ENCODE measurements around the gene RBMXL2. TPM values are rescaled to one million over a fixed set of nuclear protein-coding genes. Genes with fewer than 3 reads are reported as not detected.

RBMXL2 gene
- not detected in 5 replicates for total RNA-seq (2022; extraction: Qiagen RNA extraction; ENCODE audit: low read depth)

DNA sequence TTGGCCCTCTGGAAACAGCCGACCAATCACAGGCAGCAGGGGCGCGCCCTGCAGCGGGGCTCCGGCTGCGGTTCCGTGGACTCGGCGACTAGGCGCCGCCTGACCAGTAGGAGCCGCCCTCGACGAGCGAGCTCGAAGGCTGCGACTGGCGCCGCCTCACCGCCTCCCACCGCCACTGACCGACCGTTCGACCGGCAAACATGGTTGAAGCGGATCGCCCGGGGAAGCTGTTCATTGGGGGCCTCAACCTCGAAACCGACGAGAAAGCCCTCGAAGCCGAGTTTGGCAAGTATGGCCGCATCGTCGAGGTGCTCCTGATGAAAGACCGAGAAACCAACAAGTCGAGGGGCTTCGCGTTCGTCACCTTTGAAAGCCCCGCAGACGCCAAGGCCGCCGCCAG is at the start of gene RBMXL2:
RBMXL2 (plus strand) TSS at position 78 of the 400 bp plus-strand sequence; CDS start at position 201, 123 bp downstream.

Other genes with a start within 250 kb of the RBMXL2 start
- gene OR10A5, start 243.3 kb upstream of the RBMXL2 start, total RNA-seq (2022; extraction: Qiagen RNA extraction; ENCODE audit: low read depth): not detected in 5 replicates
- not detected in 5 replicates for gene OR10A2, start 225.9 kb upstream of the RBMXL2 start, total RNA-seq (2022; extraction: Qiagen RNA extraction; ENCODE audit: low read depth)
- not detected in 5 replicates for gene OR10A4, start 212.4 kb upstream of the RBMXL2 start, total RNA-seq (2022; extraction: Qiagen RNA extraction; ENCODE audit: low read depth)
- not detected in 5 replicates for gene OR2D2, start 196.5 kb upstream of the RBMXL2 start, total RNA-seq (2022; extraction: Qiagen RNA extraction; ENCODE audit: low read depth)
- gene OR2D3, start 168.0 kb upstream of the RBMXL2 start, total RNA-seq (2022; extraction: Qiagen RNA extraction; ENCODE audit: low read depth): not detected in 5 replicates
- 1.1 to 1.5 TPM (median 1.2 TPM) in 5 replicates for gene ZNF215, start 162.6 kb upstream of the RBMXL2 start, total RNA-seq (2022; extraction: Qiagen RNA extraction; ENCODE audit: low read depth)
- gene ZNF214, start 68.7 kb upstream of the RBMXL2 start, total RNA-seq (2022; extraction: Qiagen RNA extraction; ENCODE audit: low read depth): 0.76 to 1.7 TPM (median 1.2 TPM) in 5 replicates
- not detected in 5 replicates for gene NLRP14, start 68.5 kb upstream of the RBMXL2 start, total RNA-seq (2022; extraction: Qiagen RNA extraction; ENCODE audit: low read depth)
- 0.22 to 0.35 TPM (median 0.30 TPM) in 5 replicates for gene SYT9, start 162.9 kb downstream of the RBMXL2 start, total RNA-seq (2022; extraction: Qiagen RNA extraction; ENCODE audit: low read depth)